Measurements from ENCODE around the gene LPAR1.

LPAR1 gene

DNA sequence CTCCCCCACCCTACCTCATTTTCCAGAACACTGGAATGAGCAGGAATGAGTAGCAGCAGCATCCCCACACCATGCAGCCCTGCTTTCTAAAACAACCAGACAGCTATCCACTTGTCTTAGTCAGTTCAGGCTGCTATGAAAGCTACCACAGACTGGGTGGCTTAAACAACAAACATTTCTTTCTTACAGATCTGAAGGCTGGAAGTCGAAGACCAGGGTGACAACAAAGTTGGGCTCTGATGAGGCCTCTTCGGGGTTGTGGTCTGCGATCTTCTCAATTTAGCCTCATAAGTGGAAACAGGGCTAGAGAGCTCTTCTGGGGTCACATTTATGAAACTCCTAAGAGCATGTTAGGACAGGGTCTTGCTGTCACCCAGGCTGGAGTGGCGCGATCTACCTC is 38.9 kb downstream of the LPAR1 start:
- TF ChIP-seq, protein P1, sequence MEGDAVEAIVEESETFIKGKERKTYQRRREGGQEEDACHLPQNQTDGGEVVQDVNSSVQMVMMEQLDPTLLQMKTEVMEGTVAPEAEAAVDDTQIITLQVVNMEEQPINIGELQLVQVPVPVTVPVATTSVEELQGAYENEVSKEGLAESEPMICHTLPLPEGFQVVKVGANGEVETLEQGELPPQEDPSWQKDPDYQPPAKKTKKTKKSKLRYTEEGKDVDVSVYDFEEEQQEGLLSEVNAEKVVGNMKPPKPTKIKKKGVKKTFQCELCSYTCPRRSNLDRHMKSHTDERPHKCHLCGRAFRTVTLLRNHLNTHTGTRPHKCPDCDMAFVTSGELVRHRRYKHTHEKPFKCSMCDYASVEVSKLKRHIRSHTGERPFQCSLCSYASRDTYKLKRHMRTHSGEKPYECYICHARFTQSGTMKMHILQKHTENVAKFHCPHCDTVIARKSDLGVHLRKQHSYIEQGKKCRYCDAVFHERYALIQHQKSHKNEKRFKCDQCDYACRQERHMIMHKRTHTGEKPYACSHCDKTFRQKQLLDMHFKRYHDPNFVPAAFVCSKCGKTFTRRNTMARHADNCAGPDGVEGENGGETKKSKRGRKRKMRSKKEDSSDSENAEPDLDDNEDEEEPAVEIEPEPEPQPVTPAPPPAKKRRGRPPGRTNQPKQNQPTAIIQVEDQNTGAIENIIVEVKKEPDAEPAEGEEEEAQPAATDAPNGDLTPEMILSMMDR (IDR thresholded peaks at IDR 0.05; ENCODE audit: borderline replicate concordance, control extremely low read depth, extremely low read depth, insufficient read depth, missing control alignments): no peak
- in situ Hi-C loops (cut with MboI; ENCODE audit: low sequenced_read_pairs, unreplicated experiment): no loop called here
- no peak for DNase-seq (ENCODE audit: low spot score)

DNA sequence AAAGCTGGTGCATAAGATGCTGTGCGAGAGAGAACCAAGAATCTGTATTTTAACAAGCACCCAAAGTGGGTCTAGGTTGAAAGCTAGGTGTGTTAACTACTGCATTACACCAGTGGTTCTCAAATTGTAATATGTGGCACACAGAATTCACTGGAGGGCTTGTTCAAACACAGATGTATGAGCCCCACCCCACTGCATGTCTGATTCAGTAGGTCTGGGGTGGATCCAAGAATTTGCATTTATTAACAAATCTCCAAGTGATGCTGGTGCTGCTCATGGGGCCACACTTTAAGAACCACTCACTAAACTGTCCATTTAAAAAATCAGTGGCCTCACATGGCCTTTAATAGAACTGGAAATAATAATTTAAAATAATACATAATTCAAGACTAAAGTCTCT is 40.4 kb downstream of the LPAR1 start:
- TF ChIP-seq, protein P1 (IDR thresholded peaks at IDR 0.05; ENCODE audit: borderline replicate concordance, control extremely low read depth, extremely low read depth, insufficient read depth, missing control alignments): no peak
- in situ Hi-C loops (cut with MboI; ENCODE audit: low sequenced_read_pairs, unreplicated experiment): no loop called here

DNA sequence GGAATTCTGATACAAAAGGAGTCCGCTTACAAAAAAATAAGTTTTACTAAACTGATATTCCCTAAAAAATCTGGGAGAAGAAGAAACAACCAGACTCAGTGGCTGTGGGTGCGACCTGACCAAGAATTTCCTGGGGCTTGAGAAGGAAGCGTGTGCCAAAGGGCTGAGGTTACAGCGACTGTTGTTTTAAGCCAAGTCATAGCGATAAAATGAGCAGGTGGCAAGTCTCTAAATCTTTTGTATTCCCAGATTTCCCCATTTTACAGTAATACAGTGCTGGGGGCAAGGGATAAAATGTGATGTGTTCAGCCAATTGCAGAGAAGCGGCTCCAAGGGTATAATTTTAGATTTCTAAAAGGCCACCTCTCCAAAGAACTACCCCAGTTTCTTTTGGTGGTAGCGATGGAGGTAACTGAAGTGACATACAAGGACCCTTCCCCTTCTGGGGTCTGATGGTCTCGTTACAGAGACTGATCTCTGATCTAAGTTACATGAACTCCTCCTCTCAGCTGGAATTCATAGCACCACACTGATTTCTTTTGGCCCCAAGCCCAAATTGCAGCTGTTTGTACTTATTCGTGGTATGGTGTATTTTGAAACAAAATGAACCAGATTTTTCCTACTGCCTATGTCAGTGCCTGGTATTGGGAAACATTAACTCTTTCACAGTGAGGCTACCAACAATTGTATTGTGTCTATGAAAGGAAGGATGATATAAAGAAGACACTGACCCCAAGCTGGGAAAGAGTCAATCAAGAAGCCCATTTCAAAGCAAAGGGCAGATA is 41.6 kb downstream of the LPAR1 start:
- in situ Hi-C loops (cut with MboI; ENCODE audit: low sequenced_read_pairs, unreplicated experiment): no loop called here
- TF ChIP-seq, protein P1 (IDR thresholded peaks at IDR 0.05; ENCODE audit: borderline replicate concordance, control extremely low read depth, extremely low read depth, insufficient read depth, missing control alignments): no peak
- DNase-seq (ENCODE audit: low spot score): no peak

More for the DNA sequence above, 40.4 kb downstream of the LPAR1 start:
- DNase-seq (ENCODE audit: low spot score): no peak

DNA sequence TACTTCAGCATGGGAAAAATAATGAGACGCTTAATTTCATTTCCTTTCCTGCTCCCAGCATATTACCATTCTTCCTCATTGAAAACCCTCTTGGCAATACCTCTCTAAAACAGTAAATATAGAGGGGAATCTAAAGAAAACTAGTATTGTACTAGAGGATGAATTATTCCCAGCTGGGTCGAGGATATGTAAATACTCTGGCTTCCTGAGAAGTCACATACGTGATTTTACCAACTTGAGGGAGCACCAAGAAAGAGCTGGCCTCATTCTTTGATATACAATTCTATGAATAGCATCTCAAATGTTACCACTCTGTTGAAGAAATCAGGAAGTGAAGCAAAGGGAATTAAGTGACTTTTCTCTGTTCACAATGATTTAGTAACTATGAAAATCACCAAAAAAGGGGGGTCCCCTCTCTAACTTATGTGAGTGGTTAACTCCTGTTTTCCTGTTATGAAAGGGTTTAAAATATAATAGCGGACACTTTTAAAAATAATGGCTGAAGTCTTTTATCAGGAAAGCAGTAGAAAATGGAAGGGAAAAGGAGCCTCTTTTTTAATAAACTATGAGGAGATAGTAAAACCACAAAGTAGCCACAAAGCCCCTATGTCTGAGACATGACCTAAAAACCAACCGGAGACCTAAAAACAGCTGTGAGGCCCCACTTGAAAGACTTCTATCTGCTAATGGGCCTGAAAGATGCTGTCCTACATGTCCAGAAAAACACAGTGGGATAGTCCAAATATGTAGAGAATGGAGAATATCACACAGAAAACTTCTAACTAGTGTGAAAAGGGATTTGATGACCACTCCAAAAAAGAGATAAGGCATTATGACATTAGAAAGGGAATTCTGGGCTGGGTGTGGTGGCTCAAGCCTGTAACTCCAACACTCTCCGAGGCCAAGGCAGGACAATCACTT is 42.6 kb downstream of the LPAR1 start:
- in situ Hi-C loops (cut with MboI; ENCODE audit: low sequenced_read_pairs, unreplicated experiment): no loop called here
- TF ChIP-seq, protein P1 (IDR thresholded peaks at IDR 0.05; ENCODE audit: borderline replicate concordance, control extremely low read depth, extremely low read depth, insufficient read depth, missing control alignments): no peak
- DNase-seq (ENCODE audit: low spot score): no peak

DNA sequence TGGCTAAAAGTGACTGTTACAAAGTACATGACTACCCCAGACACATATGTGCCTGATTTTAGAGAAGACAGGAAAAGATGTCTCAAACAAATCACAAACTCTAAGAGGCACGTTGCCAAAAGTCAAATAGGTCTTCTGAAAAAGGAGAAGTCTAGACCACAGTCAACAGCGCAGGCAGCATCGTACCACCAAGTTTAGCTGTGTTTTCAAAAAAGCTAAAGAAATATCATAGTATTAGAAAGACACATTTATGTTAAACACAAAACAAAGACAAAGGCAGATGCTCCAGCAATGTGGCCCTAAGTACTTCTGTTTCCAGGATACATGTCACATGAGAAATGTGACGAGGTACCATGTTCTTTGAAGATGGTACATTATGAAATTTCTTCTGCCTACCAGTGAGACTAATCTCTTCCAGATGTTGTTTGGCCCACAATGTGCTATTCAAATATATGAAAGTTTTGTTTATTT is 43.5 kb downstream of the LPAR1 start:
- in situ Hi-C loops (cut with MboI; ENCODE audit: low sequenced_read_pairs, unreplicated experiment): no loop called here
- no peak for DNase-seq (ENCODE audit: low spot score)
- TF ChIP-seq, protein P1 (IDR thresholded peaks at IDR 0.05; ENCODE audit: borderline replicate concordance, control extremely low read depth, extremely low read depth, insufficient read depth, missing control alignments): no peak

DNA sequence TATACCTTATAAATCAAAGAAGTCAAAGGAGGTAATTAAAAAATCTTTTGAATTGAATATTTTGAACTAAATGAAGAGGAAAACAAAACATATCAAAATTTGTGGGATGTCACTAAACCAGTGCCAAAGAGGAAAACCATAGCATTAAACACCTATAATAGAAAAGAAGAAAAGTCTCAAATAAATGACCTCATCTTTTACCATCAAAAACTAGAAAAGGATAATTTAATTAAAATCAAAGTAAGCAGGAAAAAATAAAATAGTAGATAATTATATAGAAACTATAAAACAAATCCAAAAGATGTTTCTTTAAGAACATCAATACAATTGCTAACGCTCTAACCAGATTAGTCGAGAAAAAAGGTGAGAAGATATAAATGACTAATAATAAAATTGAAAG is 47.8 kb downstream of the LPAR1 start:
- no peak for DNase-seq (ENCODE audit: low spot score)
- in situ Hi-C loops (cut with MboI; ENCODE audit: low sequenced_read_pairs, unreplicated experiment): no loop called here
- TF ChIP-seq, protein P1 (IDR thresholded peaks at IDR 0.05; ENCODE audit: borderline replicate concordance, control extremely low read depth, extremely low read depth, insufficient read depth, missing control alignments): no peak
